GDM1 (cell line): ENCODE results near the gene ARID1B.

Experiments used
- DNase-seq: peaks from one replicate; lab custom pipeline; 2025; lab: John Stamatoyannopoulos, UW

Gene ARID1B

GRCh38 chr6:156852147-156852857, 75.1 kb downstream of the ARID1B start:
- DNase-seq = no peak

GRCh38 chr6:156852858-156853216, 75.7 kb downstream of the ARID1B start:
- DNase-seq = no peak

- no peak for DNase-seq
Observed at GRCh38 chr6:156853733-156854132, 76.6 kb downstream of the ARID1B start.

- DNase-seq = no peak
Observed at GRCh38 chr6:156854466-156855161, 77.4 kb downstream of the ARID1B start.

GRCh38 chr6:156857573-156857972, 80.4 kb downstream of the ARID1B start:
- no peak for DNase-seq

GRCh38 chr6:156859686-156860085, 82.5 kb downstream of the ARID1B start:
- DNase-seq = no peak

GRCh38 chr6:156862711-156863110, 85.5 kb downstream of the ARID1B start:
- no peak for DNase-seq

GRCh38 chr6:156863504-156863903, 86.3 kb downstream of the ARID1B start:
- no peak for DNase-seq

GRCh38 chr6:156864557-156864956, 87.4 kb downstream of the ARID1B start:
- DNase-seq = no peak

- no peak for DNase-seq
Observed at GRCh38 chr6:156865019-156865629, 87.9 kb downstream of the ARID1B start.

- no peak for DNase-seq
Observed at GRCh38 chr6:156866220-156867015, 89.2 kb downstream of the ARID1B start.

- DNase-seq = no peak
Observed at GRCh38 chr6:156867121-156867520, 89.9 kb downstream of the ARID1B start.

- DNase-seq = no peak
Observed at GRCh38 chr6:156868385-156868784, 91.2 kb downstream of the ARID1B start.

- no peak for DNase-seq
Observed at GRCh38 chr6:156869980-156870398, 92.8 kb downstream of the ARID1B start.

- DNase-seq = no peak
Observed at GRCh38 chr6:156870924-156871539, 93.9 kb downstream of the ARID1B start.

GRCh38 chr6:156872903-156873302, 95.7 kb downstream of the ARID1B start:
- no peak for DNase-seq

- no peak for DNase-seq
Observed at GRCh38 chr6:156873654-156874380, 96.6 kb downstream of the ARID1B start.

GRCh38 chr6:156875062-156875461, 97.9 kb downstream of the ARID1B start:
- no peak for DNase-seq

- no peak for DNase-seq
Observed at GRCh38 chr6:156876302-156876701, 99.1 kb downstream of the ARID1B start.

- no peak for DNase-seq
Observed at GRCh38 chr6:156877126-156877863, 100.1 kb downstream of the ARID1B start.

- no peak for DNase-seq
Observed at GRCh38 chr6:156878681-156879080, 101.5 kb downstream of the ARID1B start.
